Smooth muscle cell (in vitro differentiated cells): Measurements from ENCODE around the gene CCDC124. TPM values are rescaled to one million over a fixed set of nuclear protein-coding genes. Genes with fewer than 3 reads are reported as not detected.

Experiments
- DNase-seq: peaks from one replicate; lab custom pipeline; 2025; ENCODE audit not compliant: unreplicated experiment; lab: John Stamatoyannopoulos, UW
- H2AFZ ChIP-seq: fragments of 200-600 bp; sonication (generic); 2 replicates; pipeline ENCODE4 v1.6.0; 2016; ENCODE audit warnings: antibody characterized with exemption, low read depth, mild to moderate bottlenecking
- H3F3A ChIP-seq: fragments of 200-600 bp; sonication (generic); 2 replicates; pipeline ENCODE4 v1.6.0; 2017; ENCODE audit warnings: antibody characterized with exemption, low read depth
- H3K27ac ChIP-seq: fragments of 200-600 bp; sonication (generic); 2 replicates; pipeline ENCODE4 v1.5.1; 2016; ENCODE audit warnings: low read depth, mild to moderate bottlenecking
- H3K27me3 ChIP-seq: fragments of 200-600 bp; sonication (generic); 2 replicates; pipeline ENCODE4 v1.6.1; 2016; ENCODE audit warnings: low read depth, mild to moderate bottlenecking
- H3K36me3 ChIP-seq: fragments of 200-600 bp; sonication (generic); 2 replicates; pipeline ENCODE4 v1.5.1; 2016; ENCODE audit warnings: low read depth
- H3K4me1 ChIP-seq: fragments of 200-600 bp; sonication (generic); 2 replicates; pipeline ENCODE4 v1.5.1; 2016; ENCODE audit warnings: low read depth
- H3K4me2 ChIP-seq: fragments of 200-600 bp; sonication (generic); 2 replicates; pipeline ENCODE4 v1.6.0; 2016; ENCODE audit warnings: mild to moderate bottlenecking
- H3K4me3 ChIP-seq: fragments of 200-600 bp; sonication (generic); 2 replicates; pipeline ENCODE4 v1.5.1; 2016; ENCODE audit warnings: mild to moderate bottlenecking
- H3K79me2 ChIP-seq: fragments of 200-600 bp; sonication (generic); 2 replicates; pipeline ENCODE4 v1.6.0; 2016; ENCODE audit warnings: low read depth, mild to moderate bottlenecking
- H3K9ac ChIP-seq: fragments of 200-600 bp; sonication (generic); 2 replicates; pipeline ENCODE4 v1.6.0; 2016; ENCODE audit warnings: low read depth
- H3K9me3 ChIP-seq: fragments of 200-600 bp; sonication (generic); replicated peaks from 2 replicates; pipeline ENCODE4 v1.5.1; 2016; ENCODE audit warnings: low read depth
- H4K20me1 ChIP-seq: fragments of 200-600 bp; sonication (generic); 2 replicates; pipeline ENCODE4 v1.6.0; 2016; ENCODE audit warnings: low read depth
- WGBS: methylation state at CpG from one replicate; pipeline ENCODE4 v1.1.7; 2016; ENCODE audit warnings: low lambda C conversion rate; 5-methylcytosine and 5-hydroxymethylcytosine counted together
- polyA plus RNA-seq: library from polyadenylated mRNA; unstranded; fragments of >200 nt; fragmentation: Nextera tagmentation; extraction: Ambion mirVana; gene quantifications from 2 replicates; pipeline ENCODE4 v1.2.1, GENCODE V29; 2016
- total RNA-seq: library from RNA; depleted of rRNA; stranded (reverse); fragments of >200 nt; gene quantifications from 2 replicates; pipeline ENCODE4 v1.2.3, GENCODE V29; 2014
- TF ChIP-seq, protein P1 (sequence below): fragments of 200-600 bp; sonication (generic); IDR thresholded peaks from 2 replicates; pipeline ENCODE4 v1.5.1; 2017; ENCODE audit warnings: borderline replicate concordance, mild to moderate bottlenecking, antibody characterized with exemption; ENCODE audit not compliant: insufficient read depth, poor library complexity, severe bottlenecking

The CCDC124 gene
- total and polyA plus RNA-seq, 2 experiments from 2014 or later, result 34.5 to 156 TPM

GRCh38 chr19:17933414-17934129, 757 bp downstream of the CCDC124 start:
- Histone ChIP-seq H3K79me2 (peaks cover 18% of the 10 kb centered on the region), H3K4me2 (peak overlapping the region; percentile 92), H3K27ac (peak overlapping the region; percentile 90), H3K4me3 (peak overlapping the region; percentile 76), H3K9me3 (no peaks in the 10 kb centered on the region), H3K27me3 (no peaks in the 10 kb centered on the region), H3K36me3 (no peaks in the 10 kb centered on the region), H3F3A (no peaks in the 10 kb centered on the region), H2AFZ (peak overlapping the region; percentile 93), H3K4me1 (peaks cover 6% of the 10 kb centered on the region), H4K20me1 (peaks cover 3% of the 10 kb centered on the region), H3K9ac (peak overlapping the region; percentile 95)
- DNase-seq, result no peak
- WGBS, result 32% methylated on average over 19 of the region's 19 CpGs
- TF ChIP-seq, protein P1, sequence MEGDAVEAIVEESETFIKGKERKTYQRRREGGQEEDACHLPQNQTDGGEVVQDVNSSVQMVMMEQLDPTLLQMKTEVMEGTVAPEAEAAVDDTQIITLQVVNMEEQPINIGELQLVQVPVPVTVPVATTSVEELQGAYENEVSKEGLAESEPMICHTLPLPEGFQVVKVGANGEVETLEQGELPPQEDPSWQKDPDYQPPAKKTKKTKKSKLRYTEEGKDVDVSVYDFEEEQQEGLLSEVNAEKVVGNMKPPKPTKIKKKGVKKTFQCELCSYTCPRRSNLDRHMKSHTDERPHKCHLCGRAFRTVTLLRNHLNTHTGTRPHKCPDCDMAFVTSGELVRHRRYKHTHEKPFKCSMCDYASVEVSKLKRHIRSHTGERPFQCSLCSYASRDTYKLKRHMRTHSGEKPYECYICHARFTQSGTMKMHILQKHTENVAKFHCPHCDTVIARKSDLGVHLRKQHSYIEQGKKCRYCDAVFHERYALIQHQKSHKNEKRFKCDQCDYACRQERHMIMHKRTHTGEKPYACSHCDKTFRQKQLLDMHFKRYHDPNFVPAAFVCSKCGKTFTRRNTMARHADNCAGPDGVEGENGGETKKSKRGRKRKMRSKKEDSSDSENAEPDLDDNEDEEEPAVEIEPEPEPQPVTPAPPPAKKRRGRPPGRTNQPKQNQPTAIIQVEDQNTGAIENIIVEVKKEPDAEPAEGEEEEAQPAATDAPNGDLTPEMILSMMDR, result no peak

DNA sequence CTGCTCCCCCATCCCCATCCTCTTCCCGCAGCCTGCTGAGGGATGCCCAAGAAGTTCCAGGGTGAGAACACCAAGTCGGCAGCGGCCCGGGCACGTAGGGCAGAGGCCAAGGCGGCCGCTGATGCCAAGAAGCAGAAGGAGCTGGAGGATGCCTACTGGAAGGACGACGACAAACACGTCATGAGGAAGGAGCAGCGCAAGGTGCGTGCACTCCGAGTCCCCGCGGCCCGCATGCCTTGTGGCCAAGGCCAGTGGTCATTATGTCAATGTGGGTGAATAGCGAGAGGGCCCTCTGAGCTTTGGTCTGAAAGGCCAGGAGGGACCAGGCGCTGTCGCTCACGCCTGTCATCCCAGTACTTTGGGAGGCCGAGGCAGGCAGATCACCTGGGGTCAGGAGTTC, 3.6 kb downstream of the CCDC124 start:
- H3K4me3 ChIP-seq, result no peak overlapping the region
- peaks cover 5% of the 10 kb centered on the region for H4K20me1 ChIP-seq
- no peak overlapping the region for H3K4me2 ChIP-seq
- TF ChIP-seq, protein P1, result no peak
- H3K27me3 ChIP-seq, result no peaks in the 10 kb centered on the region
- no peak overlapping the region for H2AFZ ChIP-seq
- H3K9ac ChIP-seq, result no peak overlapping the region
- H3K4me1 ChIP-seq, result peaks cover 6% of the 10 kb centered on the region
- H3K9me3 ChIP-seq, result no peaks in the 10 kb centered on the region
- WGBS, result 93% methylated on average over 21 of the region's 21 CpGs
- no peaks in the 10 kb centered on the region for H3K36me3 ChIP-seq
- no peaks in the 10 kb centered on the region for H3F3A ChIP-seq
- DNase-seq, result no peak
- no peak overlapping the region for H3K27ac ChIP-seq
- peaks cover 18% of the 10 kb centered on the region for H3K79me2 ChIP-seq

- Histone ChIP-seq H3K27ac (peak overlapping the region; percentile 34), H3F3A (no peaks in the 10 kb centered on the region), H2AFZ (no peak overlapping the region), H3K9ac (no peak overlapping the region), H3K4me1 (peaks cover 6% of the 10 kb centered on the region), H3K4me3 (no peak overlapping the region), H4K20me1 (peaks cover 5% of the 10 kb centered on the region), H3K27me3 (no peaks in the 10 kb centered on the region), H3K4me2 (no peak overlapping the region), H3K79me2 (peaks cover 18% of the 10 kb centered on the region), H3K36me3 (no peaks in the 10 kb centered on the region), H3K9me3 (no peaks in the 10 kb centered on the region)
- TF ChIP-seq, protein P1, result no peak
- 94% methylated on average over 9 of the region's 9 CpGs for WGBS
- no peak for DNase-seq
Observed at GRCh38 chr19:17937371-17937900, 4.6 kb downstream of the CCDC124 start.
